ENCODE results near the gene CELF1. TPM values are rescaled to one million over a fixed set of nuclear protein-coding genes. Genes with fewer than 3 reads are reported as not detected.
A peak's percentile ranks its signal among the peaks of the same experiment; 100 is the strongest.

CELF1 gene
- 57.9 and 84.6 TPM in 2 replicates for total RNA-seq

DNA sequence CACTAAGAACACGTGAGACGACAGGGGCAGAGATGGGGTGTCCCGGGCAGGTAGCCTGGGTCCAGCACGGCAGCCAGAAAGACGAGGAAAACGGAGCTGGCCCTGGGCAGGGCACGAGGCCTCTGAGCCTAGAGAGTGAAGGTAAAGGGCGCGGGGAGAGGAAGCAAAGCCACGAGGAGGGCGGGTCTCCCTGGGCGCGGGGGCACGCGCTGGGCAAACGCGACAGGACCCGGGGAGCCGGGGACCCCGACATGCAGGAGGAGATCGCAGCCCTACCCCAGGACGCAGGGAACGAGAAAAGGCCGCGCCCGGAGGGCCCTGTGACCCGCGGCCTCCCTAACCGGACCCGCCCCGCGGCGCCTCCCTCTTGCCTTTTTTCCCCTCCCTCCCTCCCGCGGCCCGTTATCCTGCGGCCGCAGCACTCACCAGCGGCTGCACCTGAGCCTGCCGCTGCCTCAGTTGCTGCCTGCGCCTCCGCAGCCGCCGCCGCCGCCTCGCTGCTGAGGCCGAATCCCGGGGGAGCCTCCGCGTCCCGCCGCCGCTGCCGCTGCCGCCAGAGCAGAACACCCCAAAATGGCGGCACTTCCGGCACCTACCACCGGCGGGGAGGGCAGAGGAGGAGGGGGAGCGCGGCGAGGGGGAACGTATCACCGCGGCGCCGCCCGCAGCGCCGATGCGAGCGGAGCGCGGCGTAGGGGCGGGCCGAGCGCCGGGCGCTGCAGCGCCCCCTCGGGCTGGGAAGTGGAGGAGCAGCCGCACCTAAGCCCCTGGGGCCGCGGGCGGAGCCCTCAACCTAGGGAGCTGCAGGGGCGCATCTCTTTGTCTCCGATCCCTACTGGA lies at the start of gene CELF1:
TSS of gene CELF1 (minus strand) at position 567 of the 840 bp plus-strand sequence. CDS start 53,609 bp downstream, outside the sequence.
- DNase-seq (ENCODE audit: low read depth in 2 of 2), result peak; percentile 67 to 91

DNA sequence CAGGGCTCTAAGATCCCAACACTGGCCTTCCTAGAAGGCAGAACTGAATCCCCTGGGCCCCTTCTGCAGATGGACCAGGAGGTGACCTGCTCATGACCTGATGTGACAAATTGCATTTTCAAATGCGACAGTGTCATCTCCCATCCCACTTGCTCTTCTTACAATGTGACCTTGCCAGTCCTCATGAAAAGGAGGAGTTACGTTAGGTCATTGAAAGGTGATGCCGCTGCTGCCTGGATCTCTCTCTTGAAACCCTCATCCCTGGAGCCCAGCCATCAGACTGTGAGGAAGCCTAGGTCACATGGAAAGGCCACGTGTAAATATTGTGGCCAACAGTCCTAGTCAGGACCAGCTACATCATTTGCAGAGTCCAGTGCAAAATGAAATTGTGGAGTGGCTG lies 47.0 kb upstream of the CELF1 start:
- no peak for DNase-seq (ENCODE audit: low read depth in 2 of 2)

GRCh38 chr11:47595967-47596366 lies 43.0 kb upstream of the CELF1 start:
- no peak for DNase-seq (ENCODE audit: low read depth in 2 of 2)

DNA sequence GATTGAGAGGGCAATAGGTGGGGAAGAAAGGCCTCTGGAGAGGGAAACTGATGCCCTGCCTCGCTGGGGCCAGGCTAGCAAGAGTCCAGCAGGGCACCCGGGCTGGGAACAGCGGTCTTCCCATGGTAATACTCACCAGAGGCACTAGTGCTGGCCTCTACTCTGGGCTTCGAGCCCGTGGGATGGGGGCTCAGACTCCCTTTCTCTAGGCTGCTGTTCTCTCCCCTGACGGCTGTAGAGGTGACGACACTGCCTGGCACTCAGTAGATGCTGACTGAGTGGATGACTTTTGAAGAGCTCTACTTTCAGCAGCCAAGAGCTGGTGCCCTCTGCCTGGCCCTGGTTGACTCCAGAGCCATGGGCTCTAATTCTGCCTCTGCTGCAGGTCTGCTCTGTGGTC lies 42.1 kb upstream of the CELF1 start:
- DNase-seq (ENCODE audit: low read depth in 2 of 2), result no peak

- no peak for DNase-seq (ENCODE audit: low read depth in 2 of 2)
Measured at GRCh38 chr11:47593934-47594855, 41.3 kb upstream of the CELF1 start, which contains the start of gene C1QTNF4. TSS of gene C1QTNF4 (minus strand) at chr11:47594411. CDS start at chr11:47590810, 3,601 bp downstream.

DNA sequence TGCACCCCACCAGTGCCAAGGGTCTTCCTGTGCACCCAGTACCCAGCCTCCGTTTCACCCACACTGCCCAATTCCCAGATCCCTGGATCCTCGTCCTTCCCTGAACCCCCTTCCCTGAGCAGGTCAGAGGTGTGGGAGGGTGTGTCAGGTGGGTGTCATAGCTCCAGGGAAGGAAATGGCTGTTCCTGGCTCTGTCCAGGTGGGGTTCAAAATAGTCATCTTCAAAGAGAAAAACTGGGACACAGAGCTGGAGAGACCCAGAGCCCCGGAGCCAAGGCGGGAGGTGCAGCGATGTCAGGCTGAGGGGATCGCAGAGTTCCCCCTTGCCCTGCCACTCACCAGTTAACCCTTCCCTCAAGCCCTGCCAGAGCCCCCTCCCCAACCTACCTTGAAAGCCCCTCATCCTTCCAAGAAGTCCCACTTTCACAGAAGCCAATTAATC lies 40.6 kb upstream of the CELF1 start:
- DNase-seq (ENCODE audit: low read depth in 2 of 2), result no peak

GRCh38 chr11:47592970-47593369 lies 40.0 kb upstream of the CELF1 start:
- DNase-seq (ENCODE audit: low read depth in 2 of 2), result no peak

DNA sequence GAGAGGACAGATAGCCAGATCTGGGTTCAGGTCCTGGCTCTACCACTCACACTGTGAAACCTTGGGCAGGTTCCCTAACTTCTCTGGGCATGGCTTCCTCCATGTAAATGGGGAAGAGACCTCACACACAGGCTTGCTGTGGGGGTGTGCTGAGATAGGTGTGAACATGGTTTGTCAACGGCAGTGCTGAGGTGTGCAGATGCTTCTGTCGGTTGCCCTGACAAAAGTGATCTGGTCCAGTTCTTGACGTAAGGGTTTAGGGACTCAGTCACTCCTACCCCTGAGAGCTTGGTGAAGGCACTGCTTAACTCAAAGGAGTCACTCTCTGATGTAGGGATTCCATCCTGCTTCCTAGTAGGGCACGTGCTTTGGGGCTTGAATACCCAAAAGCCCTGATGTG lies 39.3 kb upstream of the CELF1 start:
- no peak for DNase-seq (ENCODE audit: low read depth in 2 of 2)

- peak; percentile 59 to 79 for DNase-seq (ENCODE audit: low read depth in 2 of 2)
Measured at GRCh38 chr11:47591764-47592163, 38.8 kb upstream of the CELF1 start.

GRCh38 chr11:47589977-47590861 lies 37.3 kb upstream of the CELF1 start:
- no peak for DNase-seq (ENCODE audit: low read depth in 2 of 2)

DNA sequence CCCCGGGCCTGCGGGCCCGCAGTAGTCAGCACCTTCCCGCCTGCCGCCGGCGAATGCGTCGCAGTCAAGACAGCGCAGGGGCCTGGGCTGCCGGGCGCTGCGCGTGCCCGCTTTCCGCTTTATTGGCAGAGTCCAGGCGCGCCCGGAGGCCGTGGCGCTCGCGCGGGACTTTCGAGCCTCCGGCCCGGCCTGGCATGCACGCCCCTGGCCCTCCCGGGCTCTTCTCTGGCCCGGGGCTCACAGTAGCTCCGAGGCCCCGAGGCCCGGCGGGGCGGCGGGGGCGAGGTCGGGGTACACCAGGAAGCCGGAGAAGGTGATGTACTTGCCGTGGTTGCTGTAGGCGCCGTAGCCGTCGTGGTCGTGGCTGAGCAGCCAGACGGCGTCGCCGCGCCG lies 36.6 kb upstream of the CELF1 start:
- no peak for DNase-seq (ENCODE audit: low read depth in 2 of 2)

GRCh38 chr11:47589118-47589517 lies 36.2 kb upstream of the CELF1 start:
- no peak for DNase-seq (ENCODE audit: low read depth in 2 of 2)

DNA sequence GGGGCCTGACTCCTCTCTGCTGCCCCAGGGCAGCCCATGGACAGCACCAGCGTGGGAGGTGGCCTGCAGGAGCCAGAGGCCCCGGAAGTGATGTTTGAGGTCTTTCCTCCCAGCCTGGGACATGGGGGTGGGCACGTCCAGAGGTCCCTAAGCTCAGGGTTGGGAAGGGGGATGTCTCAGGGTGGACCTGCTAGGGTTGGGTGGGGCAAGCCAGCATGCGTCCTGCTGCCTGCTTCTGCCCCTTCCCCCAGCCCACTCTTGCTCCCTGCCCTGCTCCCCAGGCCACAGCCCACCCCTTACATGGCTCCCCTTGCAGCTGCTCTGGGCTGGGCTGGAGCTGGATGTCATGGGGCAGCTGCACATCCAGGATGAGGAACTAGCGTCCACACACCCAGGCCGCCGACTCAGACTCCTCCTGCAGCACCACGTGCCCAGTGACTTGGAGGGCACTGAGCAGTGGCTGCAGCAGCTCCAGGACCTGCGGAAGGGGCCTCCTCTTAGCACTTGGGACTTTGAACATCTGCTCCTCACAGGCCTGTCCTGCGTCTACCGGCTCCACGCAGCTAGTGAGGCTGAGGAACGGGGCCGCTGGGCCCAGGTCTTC lies 34.9 kb upstream of the CELF1 start:
- no peak for DNase-seq (ENCODE audit: low read depth in 2 of 2)

DNA sequence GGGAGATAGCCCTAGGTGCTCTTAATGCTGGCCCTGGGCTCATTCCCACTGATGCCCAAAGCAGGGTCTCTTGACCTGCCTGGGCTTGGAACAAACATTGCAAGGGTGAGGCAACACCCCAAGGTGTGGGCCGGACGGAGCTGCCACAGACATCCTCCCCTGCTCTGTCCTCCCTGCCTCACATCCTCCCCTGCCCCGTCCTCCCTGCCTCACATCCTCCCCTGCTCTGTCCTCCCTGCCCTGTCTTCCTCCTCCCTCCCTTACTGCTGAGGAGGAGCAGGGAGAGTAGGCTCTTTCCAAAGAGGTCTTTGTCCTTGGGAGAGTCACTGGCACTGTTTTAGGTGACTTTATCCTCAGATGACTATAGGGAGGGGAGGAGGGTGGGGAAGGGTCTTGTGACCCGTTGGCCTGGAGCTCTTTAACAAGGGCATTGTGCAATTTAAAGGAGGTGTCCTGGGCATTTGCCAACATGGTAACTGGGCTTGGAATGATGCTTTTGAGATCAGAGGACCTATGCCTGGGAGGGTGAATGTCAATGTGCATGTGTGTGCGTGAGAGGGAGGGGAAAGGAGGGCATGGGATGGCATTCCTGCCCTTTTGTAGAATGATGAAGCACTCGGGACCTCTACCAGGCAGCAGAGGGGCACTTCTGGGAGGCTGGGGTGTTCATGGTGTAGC lies 34.2 kb upstream of the CELF1 start:
- no peak for DNase-seq (ENCODE audit: low read depth in 2 of 2)

- DNase-seq (ENCODE audit: low read depth in 2 of 2), result no peak
Measured at GRCh38 chr11:47586098-47586855, 33.3 kb upstream of the CELF1 start, which contains the start of gene FAM180B. TSS of gene FAM180B (plus strand) at chr11:47586678. CDS start at chr11:47586769, 91 bp downstream.

GRCh38 chr11:47583844-47584243 lies 30.9 kb upstream of the CELF1 start:
- no peak for DNase-seq (ENCODE audit: low read depth in 2 of 2)

GRCh38 chr11:47578524-47579494 lies 25.9 kb upstream of the CELF1 start, which contains the start of the genes KBTBD4 and NDUFS3:
TSS of gene KBTBD4 (minus strand) at chr11:47578970. CDS start at chr11:47578951, 19 bp downstream.
TSS of gene NDUFS3 (plus strand) at chr11:47579074. CDS start at chr11:47579092, 18 bp downstream.
- DNase-seq (ENCODE audit: low read depth in 2 of 2), result peak; percentile 81 to 89
